Fibroblast of the aortic adventitia (primary cell): Measurements from ENCODE around the gene WDR18. TPM values are rescaled to one million over a fixed set of nuclear protein-coding genes. Genes with fewer than 3 reads are reported as not detected.

ENCODE experiments used
- DNase-seq: peaks from one replicate; pipeline ENCODE4 v3.0.0-alpha.2; 2010; ENCODE audit warnings: low read depth
- H3K4me3 ChIP-seq: 2 replicates; pipeline ENCODE4 v1.5.1; 2011; ENCODE audit warnings: low read depth, mild to moderate bottlenecking, control low read depth, low read length, moderate library complexity
- total RNA-seq: library from RNA; depleted of rRNA; stranded (reverse); fragments of >200 nt; gene quantifications from 2 replicates; pipeline ENCODE4 v1.2.3, GENCODE V29; 2012; ENCODE audit warnings: low replicate concordance
- TF ChIP-seq, protein P1 (sequence below): IDR thresholded peaks from 2 replicates; pipeline ENCODE4 v1.5.1; 2011; ENCODE audit warnings: mild to moderate bottlenecking, low read length, control low read depth, inconsistent platforms; ENCODE audit not compliant: insufficient read depth

Gene WDR18
- total RNA-seq, 1 donor = 45.0 TPM

- no peak overlapping the region for H3K4me3 ChIP-seq
- no peak for DNase-seq
- TF ChIP-seq, protein P1, sequence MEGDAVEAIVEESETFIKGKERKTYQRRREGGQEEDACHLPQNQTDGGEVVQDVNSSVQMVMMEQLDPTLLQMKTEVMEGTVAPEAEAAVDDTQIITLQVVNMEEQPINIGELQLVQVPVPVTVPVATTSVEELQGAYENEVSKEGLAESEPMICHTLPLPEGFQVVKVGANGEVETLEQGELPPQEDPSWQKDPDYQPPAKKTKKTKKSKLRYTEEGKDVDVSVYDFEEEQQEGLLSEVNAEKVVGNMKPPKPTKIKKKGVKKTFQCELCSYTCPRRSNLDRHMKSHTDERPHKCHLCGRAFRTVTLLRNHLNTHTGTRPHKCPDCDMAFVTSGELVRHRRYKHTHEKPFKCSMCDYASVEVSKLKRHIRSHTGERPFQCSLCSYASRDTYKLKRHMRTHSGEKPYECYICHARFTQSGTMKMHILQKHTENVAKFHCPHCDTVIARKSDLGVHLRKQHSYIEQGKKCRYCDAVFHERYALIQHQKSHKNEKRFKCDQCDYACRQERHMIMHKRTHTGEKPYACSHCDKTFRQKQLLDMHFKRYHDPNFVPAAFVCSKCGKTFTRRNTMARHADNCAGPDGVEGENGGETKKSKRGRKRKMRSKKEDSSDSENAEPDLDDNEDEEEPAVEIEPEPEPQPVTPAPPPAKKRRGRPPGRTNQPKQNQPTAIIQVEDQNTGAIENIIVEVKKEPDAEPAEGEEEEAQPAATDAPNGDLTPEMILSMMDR = no peak
Measured at GRCh38 chr19:991932-992669, 8.0 kb downstream of the WDR18 start.

DNA sequence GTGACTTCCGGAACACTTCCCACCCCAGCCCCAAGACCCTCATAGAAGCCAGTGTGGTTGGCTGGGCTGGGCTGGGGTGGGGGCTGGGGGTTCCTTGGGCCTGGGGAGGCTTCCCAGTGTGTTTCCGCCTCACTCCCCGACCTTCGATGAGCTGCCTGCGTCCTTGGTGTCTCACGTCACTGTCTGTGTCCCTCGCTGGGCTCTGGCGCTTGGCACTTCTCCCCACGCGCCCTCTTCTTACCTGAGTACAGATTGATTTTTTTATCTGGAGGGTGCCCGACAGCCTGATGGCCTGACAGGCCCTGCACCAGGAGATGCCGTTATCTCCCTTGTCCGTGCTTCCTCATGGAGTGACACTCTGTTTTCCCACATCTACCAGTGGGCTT is 8.5 kb downstream of the WDR18 start:
- DNase-seq = no peak
- TF ChIP-seq, protein P1 = no peak
- H3K4me3 ChIP-seq = no peak overlapping the region

DNA sequence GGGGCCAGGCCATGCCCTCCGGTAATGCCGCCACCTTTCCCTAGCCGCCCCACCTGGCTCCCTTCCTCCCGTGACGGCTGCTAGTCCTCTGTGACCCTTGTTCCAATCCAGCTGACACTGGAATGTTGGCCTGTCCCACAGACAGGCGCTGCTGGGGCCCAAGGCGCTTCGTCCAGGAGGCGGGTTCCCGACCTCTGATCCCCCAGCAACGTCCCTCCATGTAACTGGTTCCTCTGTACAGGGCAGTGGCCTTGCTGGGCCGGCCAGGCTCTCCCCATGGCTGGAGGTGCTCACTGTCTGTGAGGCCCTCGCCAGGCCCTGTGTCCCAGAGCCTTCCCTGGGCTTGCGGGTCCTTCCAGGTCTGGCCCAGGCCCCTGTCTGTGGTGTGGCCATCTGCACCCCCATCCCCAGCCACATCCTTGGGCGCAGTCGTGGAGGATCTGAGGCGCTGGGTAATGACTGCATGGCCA is 9.3 kb downstream of the WDR18 start:
- TF ChIP-seq, protein P1 = no peak
- no peak for DNase-seq
- H3K4me3 ChIP-seq = no peak overlapping the region

DNA sequence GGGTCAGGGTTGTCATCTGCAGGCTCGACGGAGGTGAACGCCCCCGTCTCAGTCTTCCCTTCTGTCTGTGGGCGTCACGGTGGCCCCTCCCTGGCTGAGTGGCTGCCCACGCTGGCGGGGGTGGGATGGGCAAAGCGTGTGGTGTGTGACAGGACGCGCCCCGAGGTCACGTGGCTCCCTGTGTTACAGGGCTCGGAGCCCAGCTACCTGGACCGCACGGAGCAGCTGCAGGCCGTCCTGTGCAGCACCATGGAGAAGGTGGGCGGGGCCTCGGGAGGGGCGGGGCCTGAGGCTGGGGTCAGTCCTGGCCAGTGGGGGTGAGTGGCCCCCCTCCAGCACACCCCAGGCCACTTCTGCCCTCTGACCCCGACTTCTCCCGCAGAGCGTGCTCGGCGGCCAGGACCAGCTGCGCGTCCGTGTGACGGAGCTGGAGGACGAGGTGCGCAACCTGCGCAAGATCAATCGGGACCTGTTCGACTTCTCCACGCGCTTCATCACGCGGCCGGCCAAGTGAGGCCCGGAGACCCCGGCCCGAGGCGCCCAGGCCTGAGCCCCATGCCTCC is 9.8 kb downstream of the WDR18 start:
- H3K4me3 ChIP-seq = no peak overlapping the region
- TF ChIP-seq, protein P1 = no peak
- DNase-seq = no peak

DNA sequence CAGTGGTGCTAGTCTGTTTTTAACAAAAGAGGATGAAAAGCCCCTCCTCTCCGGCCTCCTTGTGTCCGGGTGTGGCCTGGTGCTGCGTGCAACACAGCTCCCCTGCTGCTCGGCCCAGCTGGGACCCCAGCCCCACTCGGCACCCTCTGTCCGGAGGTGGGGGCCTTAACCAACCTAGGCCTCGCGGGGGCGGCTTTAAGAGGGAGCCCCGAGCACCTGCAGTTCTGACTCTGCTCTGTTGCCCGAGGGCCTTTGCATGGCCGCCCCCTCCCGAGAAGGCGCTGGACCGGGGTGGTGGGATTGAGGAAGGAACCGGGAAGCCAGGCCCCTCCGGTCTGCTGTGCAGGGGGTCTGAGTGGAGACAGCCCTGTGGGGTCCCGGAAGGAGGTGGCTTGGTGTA is 10.4 kb downstream of the WDR18 start:
- no peak for DNase-seq
- TF ChIP-seq, protein P1 = no peak
- H3K4me3 ChIP-seq = no peak overlapping the region

DNA sequence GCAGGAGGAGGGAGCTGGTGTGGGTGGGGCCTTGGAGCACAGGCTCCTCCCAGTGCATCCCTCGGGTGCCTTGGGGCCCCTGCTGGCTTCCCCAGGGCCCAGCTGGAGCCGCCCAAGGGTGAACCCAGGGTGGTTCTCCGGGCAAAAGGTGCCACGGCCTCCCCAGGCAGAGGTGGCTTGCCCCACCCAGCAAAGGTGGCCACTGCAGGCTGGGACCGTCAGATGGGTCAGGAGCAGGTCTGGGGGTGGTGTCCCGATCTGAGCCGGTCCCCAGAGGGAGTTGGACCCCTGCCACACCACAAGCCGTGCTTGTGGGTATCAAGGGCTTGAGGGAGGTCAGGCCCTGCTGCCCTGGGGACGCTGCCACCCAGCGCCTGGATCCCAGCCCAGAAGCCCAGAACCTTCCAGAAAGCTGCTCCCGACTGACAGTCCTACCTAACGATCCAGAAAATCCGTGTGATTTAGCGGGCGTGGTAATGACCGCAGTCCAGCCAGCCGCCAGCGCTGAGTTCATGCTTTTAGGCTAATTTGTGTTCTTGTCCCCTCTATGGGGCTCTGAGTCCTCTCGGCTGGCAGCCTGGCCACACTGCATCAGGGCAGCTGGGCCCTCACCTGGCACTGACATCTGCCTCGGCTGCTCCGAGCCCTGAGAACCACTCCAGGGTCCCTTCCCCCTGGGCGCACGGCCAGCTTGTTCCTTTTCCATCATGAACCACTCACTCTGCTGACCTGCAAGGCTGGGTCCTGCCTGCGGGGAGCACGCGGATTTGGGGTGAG is 11.1 kb downstream of the WDR18 start:
- TF ChIP-seq, protein P1 = no peak
- H3K4me3 ChIP-seq = no peak overlapping the region
- no peak for DNase-seq
